BE2C (cell line): ENCODE measurements around the gene CAPN15.
A peak's percentile ranks its signal among the peaks of the same experiment; 100 is the strongest.
"Not testable (repeated sequence)": the region's sequence is repeated elsewhere in the genome, so short reads cannot be mapped to it uniquely, and the experiment has no call there.

Source experiments
- DNase-seq: peaks from one replicate; pipeline ENCODE4 v3.0.0-alpha.2; 2020
- H3K27me3 ChIP-seq: fragments of 250-450 bp; sonication (Bioruptor Pico); 2 replicates; pipeline ENCODE4 v1.5.1; 2020; ENCODE audit warnings: mild to moderate bottlenecking
- H3K36me3 ChIP-seq: fragments of 250-450 bp; sonication (Bioruptor Pico); 2 replicates; pipeline ENCODE4 v1.5.1; 2020; ENCODE audit warnings: mild to moderate bottlenecking
- H3K4me1 ChIP-seq: fragments of 250-450 bp; sonication (Bioruptor Pico); 2 replicates; pipeline ENCODE4 v1.5.1; 2020
- H3K4me3 ChIP-seq: 2 replicates; pipeline ENCODE4 v1.5.1; 2011; ENCODE audit warnings: low read depth, low read length
- H3K9me3 ChIP-seq: fragments of 250-450 bp; sonication (Bioruptor Pico); 2 replicates; pipeline ENCODE4 v1.5.1; 2020
- CTCF ChIP-seq: IDR thresholded peaks from 2 replicates; pipeline ENCODE4 v1.5.1; 2012; ENCODE audit warnings: mild to moderate bottlenecking, low read depth, low read length

The CAPN15 gene

GRCh38 chr16:595942-596735 is 68.6 kb downstream of the CAPN15 start:
- Histone ChIP-seq H3K27me3 (no peaks in the 10 kb centered on the region), H3K9me3 (no peaks in the 10 kb centered on the region), H3K4me3 (no peak overlapping the region), H3K36me3 (peaks cover 11% of the 10 kb centered on the region; the same call in 1 of the 2 replicates), H3K4me1 (no peaks in the 10 kb centered on the region)
- no peak for DNase-seq
- no peak for TF ChIP-seq CTCF

GRCh38 chr16:596736-597060 is 69.2 kb downstream of the CAPN15 start:
- Histone ChIP-seq H3K4me1 (no peaks in the 10 kb centered on the region), H3K4me3 (no peak overlapping the region), H3K27me3 (no peaks in the 10 kb centered on the region), H3K9me3 (no peaks in the 10 kb centered on the region), H3K36me3 (peaks cover 11% of the 10 kb centered on the region; the same call in 1 of the 2 replicates)
- no peak for DNase-seq
- TF ChIP-seq CTCF: no peak

- H3K4me1 ChIP-seq, H3K27me3 ChIP-seq: not testable (repeated sequence)
Measured at GRCh38 chr16:597655-598054, 70.1 kb downstream of the CAPN15 start.

GRCh38 chr16:598823-599739 is 71.6 kb downstream of the CAPN15 start:
- H3K4me3 ChIP-seq: no peak overlapping the region
- H3K36me3 ChIP-seq: peaks cover 11% of the 10 kb centered on the region; the same call in 1 of the 2 replicates
- no peak for TF ChIP-seq CTCF
- no peaks in the 10 kb centered on the region for H3K9me3 ChIP-seq
- no peak for DNase-seq
- H3K27me3 ChIP-seq: no peaks in the 10 kb centered on the region
- no peaks in the 10 kb centered on the region for H3K4me1 ChIP-seq

More at GRCh38 chr16:597655-598054, 70.1 kb downstream of the CAPN15 start:
- H3K4me3 ChIP-seq, H3K9me3 ChIP-seq, DNase-seq: not testable (repeated sequence)
- H3K36me3 ChIP-seq: peaks cover 11% of the 10 kb centered on the region; the same call in 1 of the 2 replicates

- H3K4me3 ChIP-seq: no peak overlapping the region
- H3K27me3 ChIP-seq: no peaks in the 10 kb centered on the region
- no peaks in the 10 kb centered on the region for H3K9me3 ChIP-seq
- H3K36me3 ChIP-seq: peaks cover 11% of the 10 kb centered on the region; the same call in 1 of the 2 replicates
- TF ChIP-seq CTCF: peak; percentile 54
- H3K4me1 ChIP-seq: no peaks in the 10 kb centered on the region
- no peak for DNase-seq
Measured at GRCh38 chr16:600781-601180, 73.3 kb downstream of the CAPN15 start.

GRCh38 chr16:603933-604332 is 76.4 kb downstream of the CAPN15 start:
- no peak for DNase-seq
- TF ChIP-seq CTCF: no peak
- H3K27me3 ChIP-seq: no peaks in the 10 kb centered on the region
- H3K4me3 ChIP-seq: no peak overlapping the region
- H3K4me1 ChIP-seq: no peaks in the 10 kb centered on the region
- H3K9me3 ChIP-seq: no peaks in the 10 kb centered on the region
- peaks cover 4% of the 10 kb centered on the region; the same call in 1 of the 2 replicates for H3K36me3 ChIP-seq
